ENCODE data around the gene TAPT1. TPM values are rescaled to one million over a fixed set of nuclear protein-coding genes. Genes with fewer than 3 reads are reported as not detected.

Gene TAPT1
- total RNA-seq, 1 experiment from 2014 or later, result 17.3 TPM

DNA sequence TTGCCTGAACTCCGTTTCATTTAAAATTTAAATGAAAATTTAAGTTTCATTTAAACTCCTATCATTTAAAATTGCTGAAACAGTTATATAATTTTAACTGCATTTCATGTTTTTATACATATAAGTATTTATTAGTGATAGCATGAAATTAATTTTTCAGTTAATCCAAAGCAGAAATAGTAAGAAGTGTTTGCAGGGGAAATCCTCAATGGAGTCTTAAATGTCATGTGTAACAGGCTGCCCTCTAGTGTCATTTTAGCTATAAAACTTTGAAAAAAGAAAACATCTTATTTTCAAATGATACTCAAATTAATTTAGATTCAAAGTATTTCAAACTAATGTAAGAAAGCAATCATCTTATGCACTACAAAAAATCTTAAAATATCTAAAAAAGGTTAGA is 27.2 kb downstream of the TAPT1 start:
- POLR2A ChIA-PET, result no interaction called here
- no peaks in the 10 kb centered on the region for H3K27me3 ChIP-seq (ENCODE audit: control insufficient read depth, insufficient read depth, low read length)
- H3K4me3 ChIP-seq (ENCODE audit: low read depth in 2 of 2, low read length in 2 of 2), result no peak overlapping the region
- no peaks in the 10 kb centered on the region for H3K9me3 ChIP-seq (ENCODE audit: control insufficient read depth, insufficient read depth, low read depth, low read length)
- DNase-seq (ENCODE audit: low read depth, low spot score) (no peak), ATAC-seq (no peak)
- no peaks in the 10 kb centered on the region for H3K36me3 ChIP-seq (ENCODE audit: control insufficient read depth, insufficient read depth, low read length)
- CTCF ChIA-PET, result interaction anchor here (0.5 kb wide), 1 partner anchor 33 kb away, joined by 12 read pairs; no protein-coding TSS in a partner anchor
- BruUV-seq (replicated peaks), result no TSS peak
- intact Hi-C loops (cut with micrococcal nuclease; ENCODE audit: unreplicated experiment), result loop anchor here (1.0 kb wide), 1 partner anchor 173 kb away; no protein-coding TSS in a partner anchor
- no peak for TF ChIP-seq POLR2AphosphoS5 (IDR thresholded peaks at IDR 0.05; ENCODE audit: low read depth, low read length)
- TF ChIP-seq, protein P1, sequence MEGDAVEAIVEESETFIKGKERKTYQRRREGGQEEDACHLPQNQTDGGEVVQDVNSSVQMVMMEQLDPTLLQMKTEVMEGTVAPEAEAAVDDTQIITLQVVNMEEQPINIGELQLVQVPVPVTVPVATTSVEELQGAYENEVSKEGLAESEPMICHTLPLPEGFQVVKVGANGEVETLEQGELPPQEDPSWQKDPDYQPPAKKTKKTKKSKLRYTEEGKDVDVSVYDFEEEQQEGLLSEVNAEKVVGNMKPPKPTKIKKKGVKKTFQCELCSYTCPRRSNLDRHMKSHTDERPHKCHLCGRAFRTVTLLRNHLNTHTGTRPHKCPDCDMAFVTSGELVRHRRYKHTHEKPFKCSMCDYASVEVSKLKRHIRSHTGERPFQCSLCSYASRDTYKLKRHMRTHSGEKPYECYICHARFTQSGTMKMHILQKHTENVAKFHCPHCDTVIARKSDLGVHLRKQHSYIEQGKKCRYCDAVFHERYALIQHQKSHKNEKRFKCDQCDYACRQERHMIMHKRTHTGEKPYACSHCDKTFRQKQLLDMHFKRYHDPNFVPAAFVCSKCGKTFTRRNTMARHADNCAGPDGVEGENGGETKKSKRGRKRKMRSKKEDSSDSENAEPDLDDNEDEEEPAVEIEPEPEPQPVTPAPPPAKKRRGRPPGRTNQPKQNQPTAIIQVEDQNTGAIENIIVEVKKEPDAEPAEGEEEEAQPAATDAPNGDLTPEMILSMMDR (IDR thresholded peaks at IDR 0.05), result peak; percentile 30; the same call in 1 of the 2 replicates
- no peak for TF ChIP-seq TCF7L2 (IDR thresholded peaks at IDR 0.05; ENCODE audit: low read depth, low read length)
- TF ChIP-seq SIN3A (IDR thresholded peaks at IDR 0.05; ENCODE audit: borderline replicate concordance, insufficient read depth, low read depth, low read length), result no peak
- TF ChIP-seq, protein P2, sequence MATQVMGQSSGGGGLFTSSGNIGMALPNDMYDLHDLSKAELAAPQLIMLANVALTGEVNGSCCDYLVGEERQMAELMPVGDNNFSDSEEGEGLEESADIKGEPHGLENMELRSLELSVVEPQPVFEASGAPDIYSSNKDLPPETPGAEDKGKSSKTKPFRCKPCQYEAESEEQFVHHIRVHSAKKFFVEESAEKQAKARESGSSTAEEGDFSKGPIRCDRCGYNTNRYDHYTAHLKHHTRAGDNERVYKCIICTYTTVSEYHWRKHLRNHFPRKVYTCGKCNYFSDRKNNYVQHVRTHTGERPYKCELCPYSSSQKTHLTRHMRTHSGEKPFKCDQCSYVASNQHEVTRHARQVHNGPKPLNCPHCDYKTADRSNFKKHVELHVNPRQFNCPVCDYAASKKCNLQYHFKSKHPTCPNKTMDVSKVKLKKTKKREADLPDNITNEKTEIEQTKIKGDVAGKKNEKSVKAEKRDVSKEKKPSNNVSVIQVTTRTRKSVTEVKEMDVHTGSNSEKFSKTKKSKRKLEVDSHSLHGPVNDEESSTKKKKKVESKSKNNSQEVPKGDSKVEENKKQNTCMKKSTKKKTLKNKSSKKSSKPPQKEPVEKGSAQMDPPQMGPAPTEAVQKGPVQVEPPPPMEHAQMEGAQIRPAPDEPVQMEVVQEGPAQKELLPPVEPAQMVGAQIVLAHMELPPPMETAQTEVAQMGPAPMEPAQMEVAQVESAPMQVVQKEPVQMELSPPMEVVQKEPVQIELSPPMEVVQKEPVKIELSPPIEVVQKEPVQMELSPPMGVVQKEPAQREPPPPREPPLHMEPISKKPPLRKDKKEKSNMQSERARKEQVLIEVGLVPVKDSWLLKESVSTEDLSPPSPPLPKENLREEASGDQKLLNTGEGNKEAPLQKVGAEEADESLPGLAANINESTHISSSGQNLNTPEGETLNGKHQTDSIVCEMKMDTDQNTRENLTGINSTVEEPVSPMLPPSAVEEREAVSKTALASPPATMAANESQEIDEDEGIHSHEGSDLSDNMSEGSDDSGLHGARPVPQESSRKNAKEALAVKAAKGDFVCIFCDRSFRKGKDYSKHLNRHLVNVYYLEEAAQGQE (IDR thresholded peaks at IDR 0.05; ENCODE audit: insufficient read depth in 1 of 2, low read depth in 2 of 2, low read length in 1 of 2), result no peak
- in situ Hi-C loops (cut with HindIII; ENCODE audit: low pct_unique_long_range_greater_than_20kb, low sequenced_read_pairs), result no loop called here
- no peak overlapping the region for H3K27ac ChIP-seq (ENCODE audit: low read length)
- no peaks in the 10 kb centered on the region for H3K4me1 ChIP-seq (ENCODE audit: control insufficient read depth, insufficient read depth, low read length)

DNA sequence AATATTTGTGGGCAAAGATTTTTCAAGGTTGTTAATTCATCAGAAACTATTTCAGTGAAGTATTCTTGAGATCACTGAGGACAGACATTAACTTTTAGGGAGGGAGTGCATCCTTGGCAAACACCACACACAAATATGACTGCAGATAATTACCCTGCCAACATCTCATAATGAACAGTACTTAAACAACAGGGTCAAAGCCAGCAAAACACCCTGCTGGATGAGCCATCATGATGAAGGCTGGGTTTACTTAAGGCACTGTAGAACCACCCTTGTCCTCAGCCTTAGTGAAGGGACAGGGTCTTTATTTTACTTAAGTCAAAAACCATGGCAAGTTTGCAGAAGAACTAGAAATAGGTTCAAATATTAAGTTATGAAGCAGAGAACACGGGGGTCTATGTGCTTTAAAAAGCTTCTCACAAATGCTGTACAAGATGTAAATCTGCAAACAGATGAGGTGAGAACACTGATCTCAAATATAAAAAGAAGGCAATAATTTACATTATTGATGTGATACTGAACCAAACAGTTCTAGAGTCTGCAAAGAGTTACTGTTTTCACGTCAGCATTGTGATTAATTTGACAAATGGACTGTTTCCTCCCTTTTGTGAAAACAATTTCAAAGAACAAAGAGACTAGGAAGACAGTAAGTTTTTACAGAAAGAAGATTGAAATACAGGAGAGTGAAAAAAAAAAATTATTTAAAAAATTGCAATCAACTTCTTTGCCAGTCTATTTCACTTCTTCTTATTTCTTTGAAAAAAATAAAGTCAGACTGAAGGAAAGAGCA is 28.2 kb downstream of the TAPT1 start:
- no peak overlapping the region for H3K4me3 ChIP-seq (ENCODE audit: low read depth in 2 of 2, low read length in 2 of 2)
- H3K4me1 ChIP-seq (ENCODE audit: control insufficient read depth, insufficient read depth, low read length), result no peaks in the 10 kb centered on the region
- no peak overlapping the region for H3K27ac ChIP-seq (ENCODE audit: low read length)
- no peaks in the 10 kb centered on the region for H3K27me3 ChIP-seq (ENCODE audit: control insufficient read depth, insufficient read depth, low read length)
- no peaks in the 10 kb centered on the region for H3K9me3 ChIP-seq (ENCODE audit: control insufficient read depth, insufficient read depth, low read depth, low read length)
- no TSS peak for BruUV-seq (replicated peaks)
- TF ChIP-seq TCF7L2 (IDR thresholded peaks at IDR 0.05; ENCODE audit: low read depth, low read length) (no peak), POLR2AphosphoS5 (IDR thresholded peaks at IDR 0.05; ENCODE audit: low read depth, low read length) (no peak)
- TF ChIP-seq, protein P2 (IDR thresholded peaks at IDR 0.05; ENCODE audit: insufficient read depth in 1 of 2, low read depth in 2 of 2, low read length in 1 of 2), result no peak
- H3K36me3 ChIP-seq (ENCODE audit: control insufficient read depth, insufficient read depth, low read length), result no peaks in the 10 kb centered on the region
- DNase-seq (ENCODE audit: low read depth, low spot score) (no peak), ATAC-seq (no peak)
- in situ Hi-C loops (cut with HindIII; ENCODE audit: low pct_unique_long_range_greater_than_20kb, low sequenced_read_pairs) (no loop called here), intact Hi-C loops (cut with micrococcal nuclease; ENCODE audit: unreplicated experiment) (no loop called here)
- ChIA-PET POLR2A (interaction anchor here (0.7 kb wide), 1 partner anchor 1099 kb away, joined by 3 read pairs; no protein-coding TSS in a partner anchor), CTCF (no interaction called here)
